Measurements from ENCODE around the gene GRB10.

Gene GRB10

DNA sequence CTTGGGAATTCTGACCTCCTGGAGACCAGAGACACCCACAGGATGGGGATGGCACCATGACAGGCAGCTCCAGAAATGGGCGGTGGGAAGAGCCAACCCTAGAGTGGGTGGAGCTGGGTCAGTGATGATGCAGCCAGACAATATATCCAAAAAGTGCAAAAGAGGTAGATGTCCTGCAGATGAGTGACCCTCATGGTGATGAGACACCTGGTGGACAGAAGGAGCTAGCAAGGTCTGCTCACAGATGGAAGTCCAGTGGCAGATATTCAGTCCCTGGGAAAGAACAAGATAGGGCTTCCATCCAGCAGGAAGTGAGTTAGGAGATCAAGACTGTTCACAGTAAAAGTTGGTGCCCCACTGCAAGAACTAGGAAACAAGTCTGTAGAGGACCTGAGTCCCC lies 19.2 kb upstream of the GRB10 start:
- no peak for DNase-seq

GRCh38 chr7:50799873-50800272 lies 17.2 kb upstream of the GRB10 start:
- no peak for DNase-seq

GRCh38 chr7:50798126-50798525 lies 15.4 kb upstream of the GRB10 start:
- DNase-seq: no peak

DNA sequence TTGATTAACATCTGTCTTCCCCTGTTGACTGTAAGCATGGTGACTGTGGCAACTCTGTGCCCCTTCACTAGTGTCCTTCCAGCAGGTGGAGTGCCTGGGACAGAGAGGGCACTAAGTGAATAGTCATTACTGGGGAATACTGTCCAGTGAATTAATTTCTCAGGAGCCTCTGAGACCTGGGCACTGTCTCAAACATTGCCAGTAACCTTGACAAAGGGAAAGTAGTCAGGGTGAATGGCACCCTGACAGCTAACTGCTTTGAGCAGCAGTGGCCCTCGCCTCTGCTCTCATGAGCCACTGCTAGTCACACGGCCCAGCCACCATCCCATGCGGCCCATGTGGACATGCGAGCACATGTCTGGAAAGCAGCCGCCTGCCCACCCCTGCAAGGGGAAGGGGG lies 13.1 kb upstream of the GRB10 start:
- DNase-seq: no peak

GRCh38 chr7:50795253-50795652 lies 12.6 kb upstream of the GRB10 start:
- DNase-seq: no peak

GRCh38 chr7:50793947-50794570 lies 11.4 kb upstream of the GRB10 start:
- no peak for DNase-seq

DNA sequence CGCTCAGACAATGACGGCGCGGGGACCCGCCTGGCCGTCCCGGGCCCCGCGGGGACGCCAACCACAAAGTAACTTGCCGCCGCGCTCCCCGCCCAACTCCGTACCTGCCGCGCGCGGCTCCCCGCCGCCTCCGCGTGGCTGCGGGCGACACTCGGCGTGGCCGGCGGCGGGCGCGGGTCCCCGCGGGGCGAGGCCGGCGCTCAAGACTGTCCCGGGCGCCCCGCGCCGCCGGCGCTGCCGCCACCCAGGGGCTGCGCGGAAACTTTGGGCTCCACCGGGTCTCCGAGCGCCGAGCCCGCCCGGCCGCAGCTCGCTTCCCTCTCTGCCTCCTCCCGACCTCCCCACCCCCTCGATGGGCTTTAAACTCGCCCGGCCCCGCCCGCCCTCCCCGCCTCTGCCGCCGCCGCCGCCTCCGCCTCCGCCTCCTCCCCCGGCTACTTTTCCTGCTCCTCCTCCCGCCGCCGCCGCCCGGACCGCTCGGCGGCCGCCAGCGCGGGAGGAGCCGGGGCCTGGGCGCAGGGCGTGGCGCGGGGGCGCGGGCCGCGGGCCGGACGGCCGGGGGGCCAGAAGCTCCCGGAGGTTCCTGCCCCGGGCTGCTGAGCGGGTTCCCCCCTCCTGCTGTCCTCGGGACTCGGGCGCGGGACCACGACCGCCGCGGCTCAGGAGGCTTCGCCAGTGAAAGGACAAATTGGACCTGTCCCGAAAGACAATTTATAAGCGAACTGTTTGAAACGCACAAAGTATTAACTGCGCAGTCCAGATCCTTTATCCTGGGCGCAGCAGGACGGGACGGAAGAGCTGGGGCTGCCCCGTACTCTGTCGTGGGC lies 10.6 kb upstream of the GRB10 start:
- DNase-seq: peak; percentile 19

GRCh38 chr7:50792342-50793119 lies 9.8 kb upstream of the GRB10 start:
- no peak for DNase-seq

DNA sequence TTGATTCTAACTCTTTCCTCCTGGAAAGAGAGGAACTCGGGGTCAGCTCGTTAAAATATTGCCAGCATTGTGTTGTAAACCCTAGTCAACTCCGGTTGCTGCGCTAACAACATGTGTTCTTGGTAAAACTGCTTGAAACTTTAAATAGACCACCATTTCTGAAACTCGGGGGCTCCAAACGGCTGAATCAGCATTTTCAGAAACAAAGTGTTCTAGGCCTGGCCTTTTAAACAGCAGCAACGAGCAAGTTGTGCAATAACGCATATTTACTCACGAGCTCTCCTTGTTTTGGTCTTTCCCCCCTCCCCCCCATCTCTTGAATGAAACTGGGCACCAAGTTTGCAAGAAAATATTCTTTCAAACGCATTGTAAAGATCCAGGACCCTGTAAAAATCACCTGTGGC lies 9.2 kb upstream of the GRB10 start:
- no peak for DNase-seq

DNA sequence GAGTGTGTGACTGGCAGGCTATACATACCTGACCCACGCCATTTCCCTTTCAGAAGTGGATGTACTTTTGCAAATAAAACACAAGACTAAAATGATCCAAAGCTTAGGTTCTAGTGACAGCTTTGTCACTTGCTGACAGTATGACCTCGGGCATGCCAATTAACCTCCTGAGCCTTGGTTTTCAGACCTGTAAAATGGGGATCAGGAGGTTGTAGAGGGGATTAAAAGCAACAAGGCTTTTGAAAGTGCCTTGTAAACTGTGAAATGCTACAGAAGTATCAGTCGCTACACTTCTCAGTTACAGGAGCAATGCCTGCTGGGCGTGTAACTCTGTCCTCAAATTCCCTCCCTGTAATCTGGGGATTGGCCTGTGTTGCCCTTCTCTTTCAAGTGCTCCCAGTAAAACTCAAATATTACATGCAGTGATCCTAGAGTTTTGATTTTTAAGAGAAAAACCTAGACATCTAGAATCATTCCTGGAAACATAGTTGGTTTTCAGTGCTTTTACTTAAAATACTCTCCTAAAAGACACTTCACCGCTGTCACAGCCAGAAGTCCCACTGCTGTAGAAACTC lies 8.8 kb upstream of the GRB10 start:
- DNase-seq: no peak

DNA sequence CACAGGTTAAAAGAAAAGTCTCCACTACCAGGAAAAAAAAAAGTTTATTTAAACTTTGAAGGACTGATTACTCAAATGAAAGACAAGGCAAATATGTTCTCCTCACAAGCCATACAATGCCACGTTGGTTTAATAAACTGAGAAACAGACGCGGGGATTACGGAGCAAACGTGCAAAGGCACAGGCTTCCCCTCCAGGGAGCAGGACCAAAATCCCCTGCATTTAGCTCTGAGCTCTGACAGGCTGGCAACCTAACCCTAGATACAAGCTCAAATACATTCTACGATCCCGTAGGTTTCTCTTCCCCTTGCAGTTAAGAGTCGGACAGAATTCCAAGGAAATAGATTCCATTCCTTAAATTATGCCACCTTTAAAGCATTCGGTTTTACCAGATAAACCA lies 7.7 kb upstream of the GRB10 start:
- no peak for DNase-seq

- no peak for DNase-seq
Measured at GRCh38 chr7:50788382-50788781, 5.7 kb upstream of the GRB10 start.

DNA sequence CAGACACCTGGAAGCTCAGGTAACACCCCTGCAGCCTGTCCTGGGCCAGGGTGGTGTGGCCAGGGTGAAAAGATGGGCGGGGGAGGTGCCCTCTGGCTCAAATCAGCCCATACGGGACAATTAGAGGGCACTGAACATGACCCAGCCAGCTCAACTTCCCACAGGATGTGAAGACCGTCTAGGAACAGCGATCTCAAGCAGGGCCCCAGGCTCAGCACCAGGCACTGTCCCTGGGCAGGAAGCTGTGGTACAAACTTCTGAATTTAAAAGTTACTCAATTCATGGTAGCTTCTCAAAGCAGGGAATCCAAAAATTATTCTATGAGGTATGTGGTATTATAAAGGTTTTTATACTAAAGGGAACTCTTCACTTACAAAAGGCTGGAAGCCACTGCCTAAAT lies 5.1 kb upstream of the GRB10 start:
- no peak for DNase-seq

GRCh38 chr7:50785346-50785745 lies 2.6 kb upstream of the GRB10 start:
- no peak for DNase-seq

DNA sequence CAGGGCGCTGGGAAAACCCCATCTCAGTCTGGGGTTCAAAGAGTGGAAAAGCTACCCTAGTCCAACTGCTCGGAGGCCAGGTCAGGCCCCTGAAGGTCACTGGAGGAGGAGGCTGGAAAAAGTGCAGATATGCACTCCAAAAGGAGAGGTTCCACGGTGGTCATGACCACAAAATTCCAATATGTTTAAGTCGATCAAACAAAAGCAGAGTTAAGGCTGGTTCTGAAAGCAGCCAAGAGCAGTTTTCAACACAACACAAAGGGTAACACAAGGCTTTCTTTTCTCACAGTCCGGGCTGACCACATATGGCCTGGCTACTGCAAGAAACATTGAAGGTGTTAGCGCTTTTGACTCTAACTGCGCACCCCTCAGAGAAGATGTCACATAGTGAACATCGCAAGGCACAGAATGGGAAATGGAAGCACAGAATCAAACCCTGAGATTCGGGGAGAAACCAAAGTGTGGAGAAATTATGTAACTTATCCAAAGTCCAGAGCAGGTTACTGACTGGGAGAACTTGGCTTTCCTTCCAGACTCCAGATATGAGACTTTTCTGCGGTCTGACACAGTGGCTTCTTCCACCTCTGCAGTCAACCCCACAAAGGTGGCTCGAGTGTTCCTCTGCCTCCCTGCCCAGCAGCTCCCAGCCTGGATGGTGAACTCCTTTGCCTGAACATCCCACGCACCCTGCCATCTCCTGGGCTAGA lies 1.3 kb upstream of the GRB10 start:
- DNase-seq: no peak

DNA sequence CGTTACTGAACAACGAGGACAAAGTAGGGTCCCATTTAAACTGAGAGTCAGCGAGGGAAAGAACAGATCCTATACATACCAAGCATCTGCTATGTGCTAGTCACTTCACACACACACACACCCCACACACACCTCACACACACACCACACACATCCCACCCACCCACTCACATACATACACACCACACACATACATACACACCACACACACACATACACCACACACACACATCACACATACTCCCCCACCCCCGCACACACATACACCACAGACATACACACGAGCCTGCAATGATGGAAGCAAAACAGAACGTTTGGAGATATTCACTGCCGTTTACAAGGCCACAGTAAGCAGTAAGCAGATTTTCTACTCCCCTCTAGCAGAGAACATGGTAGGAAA lies 607 bp upstream of the GRB10 start:
- DNase-seq: no peak

GRCh38 chr7:50781381-50782293 lies 1.1 kb downstream of the GRB10 start:
- no peak for DNase-seq

- no peak for DNase-seq
Measured at GRCh38 chr7:50780436-50780835, 2.3 kb downstream of the GRB10 start.

- no peak for DNase-seq
Measured at GRCh38 chr7:50779427-50779826, 3.3 kb downstream of the GRB10 start.

- no peak for DNase-seq
Measured at GRCh38 chr7:50778189-50778588, 4.5 kb downstream of the GRB10 start.

GRCh38 chr7:50775836-50776235 lies 6.9 kb downstream of the GRB10 start:
- DNase-seq: no peak

GRCh38 chr7:50775231-50775630 lies 7.5 kb downstream of the GRB10 start:
- no peak for DNase-seq
